DND-41 (cell line): Measurements from ENCODE around the gene PACRG.

Source experiments
- EZH2 ChIP-seq: IDR thresholded peaks from 3 replicates; pipeline ENCODE4 v1.6.1; 2012; ENCODE audit warnings: borderline replicate concordance, low read depth, mild to moderate bottlenecking, moderate library complexity, low read length, inconsistent platforms; ENCODE audit not compliant: severe bottlenecking
- TF ChIP-seq, protein P1 (sequence below): IDR thresholded peaks from 2 replicates; pipeline ENCODE4 v1.5.1; 2012; ENCODE audit warnings: borderline replicate concordance, low read length, moderate library complexity, mild to moderate bottlenecking; ENCODE audit not compliant: poor library complexity, severe bottlenecking; ENCODE audit errors: extremely low read depth

DNA sequence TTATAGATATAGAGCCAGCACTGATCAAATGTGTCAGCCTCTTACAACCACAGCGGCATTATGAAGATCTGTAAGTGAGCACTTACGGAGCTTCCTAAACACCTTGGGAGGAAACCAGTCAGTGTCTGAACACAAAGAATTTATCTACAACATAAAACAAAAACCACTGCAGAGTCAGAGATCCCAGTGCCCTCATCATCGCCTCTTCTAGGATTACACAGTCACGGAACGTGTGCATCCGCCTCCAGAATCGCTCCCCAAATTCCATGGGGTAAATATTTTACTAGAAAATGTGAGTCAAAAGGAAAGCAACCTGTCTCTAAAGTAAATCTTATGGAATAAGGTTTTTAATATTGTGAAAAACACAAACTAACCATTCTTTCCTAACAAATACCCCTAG is 243.6 kb downstream of the PACRG start:
- no peak for TF ChIP-seq EZH2
- TF ChIP-seq, protein P1, sequence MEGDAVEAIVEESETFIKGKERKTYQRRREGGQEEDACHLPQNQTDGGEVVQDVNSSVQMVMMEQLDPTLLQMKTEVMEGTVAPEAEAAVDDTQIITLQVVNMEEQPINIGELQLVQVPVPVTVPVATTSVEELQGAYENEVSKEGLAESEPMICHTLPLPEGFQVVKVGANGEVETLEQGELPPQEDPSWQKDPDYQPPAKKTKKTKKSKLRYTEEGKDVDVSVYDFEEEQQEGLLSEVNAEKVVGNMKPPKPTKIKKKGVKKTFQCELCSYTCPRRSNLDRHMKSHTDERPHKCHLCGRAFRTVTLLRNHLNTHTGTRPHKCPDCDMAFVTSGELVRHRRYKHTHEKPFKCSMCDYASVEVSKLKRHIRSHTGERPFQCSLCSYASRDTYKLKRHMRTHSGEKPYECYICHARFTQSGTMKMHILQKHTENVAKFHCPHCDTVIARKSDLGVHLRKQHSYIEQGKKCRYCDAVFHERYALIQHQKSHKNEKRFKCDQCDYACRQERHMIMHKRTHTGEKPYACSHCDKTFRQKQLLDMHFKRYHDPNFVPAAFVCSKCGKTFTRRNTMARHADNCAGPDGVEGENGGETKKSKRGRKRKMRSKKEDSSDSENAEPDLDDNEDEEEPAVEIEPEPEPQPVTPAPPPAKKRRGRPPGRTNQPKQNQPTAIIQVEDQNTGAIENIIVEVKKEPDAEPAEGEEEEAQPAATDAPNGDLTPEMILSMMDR = no peak
